HEK293 (cell line): Measurements from ENCODE around the gene MAN2A2.
A peak's percentile ranks its signal among the peaks of the same experiment; 100 is the strongest.

Source experiments
- KLF9 ChIP-seq: fragments of 450-650 bp; formaldehyde crosslinking; IDR thresholded peaks from 2 replicates; pipeline ENCODE4 v1.5.1; 2016; ENCODE audit warnings: missing biosample characterization, missing genetic modification characterization, low read depth
- PRDM4 ChIP-seq: fragments of 450-650 bp; formaldehyde crosslinking; IDR thresholded peaks from 2 replicates; pipeline ENCODE4 v1.5.1; 2017; ENCODE audit warnings: missing biosample characterization, missing genetic modification characterization
- REST ChIP-seq: fragments of 450-650 bp; formaldehyde crosslinking; IDR thresholded peaks from 2 replicates; pipeline ENCODE4 v1.5.1; 2016; ENCODE audit warnings: missing biosample characterization, missing genetic modification characterization
- ZNF169 ChIP-seq: fragments of 450-650 bp; formaldehyde crosslinking; IDR thresholded peaks from 2 replicates; pipeline ENCODE4 v1.5.1; 2016; ENCODE audit warnings: missing biosample characterization, missing genetic modification characterization
- ZNF350 ChIP-seq: fragments of 450-650 bp; formaldehyde crosslinking; IDR thresholded peaks from 2 replicates; pipeline ENCODE4 v1.5.0; 2017; ENCODE audit warnings: missing biosample characterization, mild to moderate bottlenecking, missing genetic modification characterization
- ZNF501 ChIP-seq: fragments of 450-650 bp; formaldehyde crosslinking; IDR thresholded peaks from 2 replicates; pipeline ENCODE4 v1.5.1; 2016; ENCODE audit warnings: missing biosample characterization, missing genetic modification characterization
- ZNF558 ChIP-seq: fragments of 450-650 bp; formaldehyde crosslinking; IDR thresholded peaks from 2 replicates; pipeline ENCODE4 v1.5.1; 2016; ENCODE audit warnings: missing biosample characterization, missing genetic modification characterization
- ZNF76 ChIP-seq: fragments of 450-650 bp; formaldehyde crosslinking; IDR thresholded peaks from 2 replicates; pipeline ENCODE4; 2016; ENCODE audit warnings: low read depth, missing biosample characterization, missing genetic modification characterization, borderline replicate concordance
- ZNF830 ChIP-seq: fragments of 450-650 bp; IDR thresholded peaks from 2 replicates; pipeline ENCODE4 v1.5.0; 2018; ENCODE audit warnings: missing biosample characterization, missing genetic modification characterization, low read depth, mild to moderate bottlenecking, moderate library complexity
- TF ChIP-seq, protein P1 (sequence below): fragments of 450-650 bp; formaldehyde crosslinking; IDR thresholded peaks from 2 replicates; pipeline ENCODE4 v1.5.1; 2016; ENCODE audit warnings: missing biosample characterization, missing genetic modification characterization
- TF ChIP-seq, protein P2 (sequence below): fragments of 450-650 bp; formaldehyde crosslinking; IDR thresholded peaks from 2 replicates; pipeline ENCODE4 v1.5.1; 2016; ENCODE audit warnings: missing biosample characterization, missing genetic modification characterization

DNA sequence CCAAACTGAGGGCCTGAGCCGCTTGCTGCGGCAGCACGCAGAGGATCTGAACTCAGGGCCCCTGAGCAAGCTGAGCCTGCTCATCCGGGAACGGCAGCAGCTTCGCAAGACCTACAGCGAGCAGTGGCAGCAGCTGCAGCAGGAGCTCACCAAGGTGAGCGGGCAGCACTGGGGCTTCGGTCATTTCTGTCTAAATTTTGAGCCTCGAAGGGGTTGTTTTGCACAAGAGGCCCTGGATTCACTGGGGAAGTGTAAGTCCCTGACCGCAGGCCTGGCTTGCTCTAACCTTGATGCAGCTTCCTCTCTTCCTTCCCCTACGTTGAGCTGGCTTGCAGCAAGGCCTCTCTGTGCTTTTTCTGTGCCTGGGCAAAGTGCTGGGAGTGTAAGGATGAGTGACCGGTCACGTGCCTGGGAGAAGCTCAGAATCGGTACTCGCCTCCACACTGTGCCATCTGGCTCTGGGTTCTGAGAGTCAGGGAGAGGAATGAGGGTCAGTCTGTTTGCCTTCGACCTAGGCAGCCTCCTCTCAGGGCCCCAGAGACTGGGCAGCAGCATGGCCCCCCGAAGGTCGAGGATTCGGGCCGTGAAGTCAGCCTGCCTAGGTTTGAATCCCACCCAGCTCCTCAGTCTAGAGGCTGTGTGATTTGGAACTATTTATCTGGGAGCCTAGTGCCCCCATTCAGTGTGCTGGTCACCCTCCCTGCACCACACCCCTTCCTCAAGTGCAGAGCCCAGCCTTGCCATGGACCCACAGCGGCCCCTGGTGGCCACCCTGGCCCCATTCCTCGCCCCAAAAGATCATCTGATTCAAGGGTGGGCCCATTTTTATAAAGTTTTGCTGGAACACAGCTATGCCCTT lies 17.4 kb upstream of the MAN2A2 start:
- TF ChIP-seq, protein P1, sequence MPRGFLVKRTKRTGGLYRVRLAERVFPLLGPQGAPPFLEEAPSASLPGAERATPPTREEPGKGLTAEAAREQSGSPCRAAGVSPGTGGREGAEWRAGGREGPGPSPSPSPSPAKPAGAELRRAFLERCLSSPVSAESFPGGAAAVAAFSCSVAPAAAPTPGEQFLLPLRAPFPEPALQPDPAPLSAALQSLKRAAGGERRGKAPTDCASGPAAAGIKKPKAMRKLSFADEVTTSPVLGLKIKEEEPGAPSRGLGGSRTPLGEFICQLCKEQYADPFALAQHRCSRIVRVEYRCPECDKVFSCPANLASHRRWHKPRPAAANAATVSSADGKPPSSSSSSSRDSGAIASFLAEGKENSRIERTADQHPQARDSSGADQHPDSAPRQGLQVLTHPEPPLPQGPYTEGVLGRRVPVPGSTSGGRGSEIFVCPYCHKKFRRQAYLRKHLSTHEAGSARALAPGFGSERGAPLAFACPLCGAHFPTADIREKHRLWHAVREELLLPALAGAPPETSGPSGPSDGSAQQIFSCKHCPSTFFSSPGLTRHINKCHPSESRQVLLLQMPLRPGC (tag by site-specific recombination) = no peak
- no peak for TF ChIP-seq ZNF169
- TF ChIP-seq, protein P2, sequence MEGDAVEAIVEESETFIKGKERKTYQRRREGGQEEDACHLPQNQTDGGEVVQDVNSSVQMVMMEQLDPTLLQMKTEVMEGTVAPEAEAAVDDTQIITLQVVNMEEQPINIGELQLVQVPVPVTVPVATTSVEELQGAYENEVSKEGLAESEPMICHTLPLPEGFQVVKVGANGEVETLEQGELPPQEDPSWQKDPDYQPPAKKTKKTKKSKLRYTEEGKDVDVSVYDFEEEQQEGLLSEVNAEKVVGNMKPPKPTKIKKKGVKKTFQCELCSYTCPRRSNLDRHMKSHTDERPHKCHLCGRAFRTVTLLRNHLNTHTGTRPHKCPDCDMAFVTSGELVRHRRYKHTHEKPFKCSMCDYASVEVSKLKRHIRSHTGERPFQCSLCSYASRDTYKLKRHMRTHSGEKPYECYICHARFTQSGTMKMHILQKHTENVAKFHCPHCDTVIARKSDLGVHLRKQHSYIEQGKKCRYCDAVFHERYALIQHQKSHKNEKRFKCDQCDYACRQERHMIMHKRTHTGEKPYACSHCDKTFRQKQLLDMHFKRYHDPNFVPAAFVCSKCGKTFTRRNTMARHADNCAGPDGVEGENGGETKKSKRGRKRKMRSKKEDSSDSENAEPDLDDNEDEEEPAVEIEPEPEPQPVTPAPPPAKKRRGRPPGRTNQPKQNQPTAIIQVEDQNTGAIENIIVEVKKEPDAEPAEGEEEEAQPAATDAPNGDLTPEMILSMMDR (tag by site-specific recombination) = peak; percentile 94
- TF ChIP-seq PRDM4 (tag by site-specific recombination) = no peak
- TF ChIP-seq ZNF76 (tag by site-specific recombination) = no peak
- peak; percentile 85 for TF ChIP-seq KLF9 (tag by site-specific recombination)
- TF ChIP-seq ZNF350 (tag by site-specific recombination) = no peak
- TF ChIP-seq REST (tag by site-specific recombination) = no peak
- no peak for TF ChIP-seq ZNF501
- TF ChIP-seq ZNF558 (tag by site-specific recombination) = no peak
- TF ChIP-seq ZNF830 = no peak
